DMS 273 treated with DMSO at 0.1 percent for 48 hours (cell line): ENCODE data around the gene GKN1.

Experiments
- DNase-seq: peaks from one replicate; lab custom pipeline; 2025; lab: John Stamatoyannopoulos, UW

Gene GKN1

GRCh38 chr2:69010437-69011194 is 36.2 kb downstream of the GKN1 start:
- no peak for DNase-seq

- DNase-seq: no peak
These were observed 37.2 kb downstream of the GKN1 start for GRCh38 chr2:69011611-69012157.

- peak; percentile 64 for DNase-seq
These were observed 38.1 kb downstream of the GKN1 start for GRCh38 chr2:69012310-69013141.

- DNase-seq: peak; percentile 65
These were observed 38.9 kb downstream of the GKN1 start, which contains the start of gene ANTXR1 for GRCh38 chr2:69013142-69013839. TSS of gene ANTXR1 (plus strand) at chr2:69013179. CDS start at chr2:69013500, 321 bp downstream.

- DNase-seq: no peak
These were observed 39.7 kb downstream of the GKN1 start for GRCh38 chr2:69013840-69014821.

- DNase-seq: no peak
These were observed 42.6 kb downstream of the GKN1 start for GRCh38 chr2:69017080-69017479.

- no peak for DNase-seq
These were observed 43.4 kb downstream of the GKN1 start for GRCh38 chr2:69017835-69018234.

- no peak for DNase-seq
These were observed 44.3 kb downstream of the GKN1 start for GRCh38 chr2:69018678-69019095.

- no peak for DNase-seq
These were observed 46.3 kb downstream of the GKN1 start for GRCh38 chr2:69020496-69021426.

GRCh38 chr2:69021727-69022126 is 47.3 kb downstream of the GKN1 start:
- DNase-seq: no peak

- DNase-seq: no peak
These were observed 48.1 kb downstream of the GKN1 start for GRCh38 chr2:69022548-69022947.

GRCh38 chr2:69023236-69023635 is 48.8 kb downstream of the GKN1 start:
- DNase-seq: no peak

- DNase-seq: no peak
These were observed 51.6 kb downstream of the GKN1 start for GRCh38 chr2:69026026-69026425.

GRCh38 chr2:69026691-69027459 is 52.4 kb downstream of the GKN1 start:
- DNase-seq: no peak
